Measurements from ENCODE around the gene TELO2.
A peak's percentile ranks its signal among the peaks of the same experiment; 100 is the strongest.

Gene TELO2

DNA sequence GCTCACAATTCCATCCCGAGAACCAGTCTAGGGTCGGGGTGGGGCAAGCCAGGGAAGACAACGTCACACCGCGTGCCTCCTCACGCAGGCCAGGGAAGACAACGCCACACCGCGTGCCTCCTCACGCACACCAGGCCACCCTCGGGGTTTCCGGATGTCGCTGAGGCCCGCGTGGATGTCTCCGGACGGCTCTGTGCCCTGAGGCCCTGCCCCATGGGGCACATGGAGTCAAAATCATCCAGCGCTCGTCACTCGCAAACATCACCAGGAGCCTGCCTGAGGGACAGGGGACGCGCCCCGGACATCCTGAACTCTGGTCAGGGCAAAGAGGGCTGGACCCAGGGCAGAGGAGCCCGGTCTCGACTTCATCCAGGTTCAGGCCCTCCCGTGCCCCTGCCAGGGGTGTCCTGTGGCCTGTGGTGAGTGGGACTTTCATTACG is 44.0 kb downstream of the TELO2 start:
- DNase-seq (ENCODE audit: low spot score): no peak

DNA sequence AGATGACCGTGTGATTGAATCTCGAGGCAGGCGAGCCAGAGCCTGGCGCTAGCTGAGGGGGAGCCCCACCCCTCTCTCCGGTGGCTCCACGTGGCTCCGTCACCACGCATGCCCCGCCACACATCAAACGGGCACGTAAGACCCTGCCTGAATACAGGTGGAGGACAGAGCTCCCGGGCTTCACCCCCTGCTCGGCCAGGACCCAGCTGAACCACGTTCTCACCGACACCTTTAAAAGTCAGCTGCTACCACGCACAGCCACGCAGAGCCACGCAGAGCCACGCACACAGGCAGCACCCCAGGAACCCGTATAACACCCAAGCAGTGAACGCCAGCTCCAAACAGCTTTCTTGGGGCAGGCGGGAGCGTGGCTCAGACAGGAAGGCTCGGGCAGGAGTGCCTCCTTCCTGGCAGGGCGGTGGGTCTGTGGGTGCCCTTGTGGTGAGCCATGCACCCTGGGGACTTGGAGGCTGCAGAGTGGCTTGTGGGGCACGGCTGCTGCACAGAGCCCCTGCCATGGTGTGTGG is 44.7 kb downstream of the TELO2 start:
- no peak for DNase-seq (ENCODE audit: low spot score)

DNA sequence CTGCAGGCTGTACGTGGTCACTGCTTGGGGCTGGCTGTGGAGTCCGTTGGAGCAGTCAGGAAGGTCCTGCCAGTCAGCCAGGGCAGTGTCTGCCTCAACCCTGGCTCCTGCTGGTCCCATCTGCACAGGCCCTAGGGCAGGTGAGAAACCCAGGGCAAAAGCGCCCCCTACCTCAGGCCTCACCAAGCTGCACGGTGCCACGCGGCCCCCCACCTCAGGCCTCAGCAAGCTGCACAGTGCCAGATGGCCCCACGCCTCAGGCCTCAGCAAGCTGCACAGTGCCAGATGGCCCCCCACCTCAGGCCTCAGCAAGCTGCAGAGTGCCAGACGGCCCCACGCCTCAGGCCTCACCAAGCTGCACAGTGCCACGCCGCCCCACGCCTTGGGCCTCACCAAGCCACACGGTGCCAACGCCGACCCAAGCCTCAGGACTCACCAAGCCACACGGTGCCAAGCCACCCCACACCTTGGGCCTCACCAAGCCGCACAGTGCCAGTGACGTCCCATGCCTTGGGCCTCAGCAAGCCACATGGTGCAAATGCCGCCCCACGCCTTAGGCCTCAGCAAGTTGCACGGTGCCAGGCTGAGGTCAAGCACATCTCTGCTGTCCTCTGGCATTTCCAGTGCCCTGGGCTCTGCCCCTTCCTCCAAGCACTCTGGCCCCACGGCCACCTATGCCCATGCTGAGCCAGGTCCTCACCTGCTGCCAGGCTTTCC is 45.8 kb downstream of the TELO2 start:
- no peak for DNase-seq (ENCODE audit: low spot score)

DNA sequence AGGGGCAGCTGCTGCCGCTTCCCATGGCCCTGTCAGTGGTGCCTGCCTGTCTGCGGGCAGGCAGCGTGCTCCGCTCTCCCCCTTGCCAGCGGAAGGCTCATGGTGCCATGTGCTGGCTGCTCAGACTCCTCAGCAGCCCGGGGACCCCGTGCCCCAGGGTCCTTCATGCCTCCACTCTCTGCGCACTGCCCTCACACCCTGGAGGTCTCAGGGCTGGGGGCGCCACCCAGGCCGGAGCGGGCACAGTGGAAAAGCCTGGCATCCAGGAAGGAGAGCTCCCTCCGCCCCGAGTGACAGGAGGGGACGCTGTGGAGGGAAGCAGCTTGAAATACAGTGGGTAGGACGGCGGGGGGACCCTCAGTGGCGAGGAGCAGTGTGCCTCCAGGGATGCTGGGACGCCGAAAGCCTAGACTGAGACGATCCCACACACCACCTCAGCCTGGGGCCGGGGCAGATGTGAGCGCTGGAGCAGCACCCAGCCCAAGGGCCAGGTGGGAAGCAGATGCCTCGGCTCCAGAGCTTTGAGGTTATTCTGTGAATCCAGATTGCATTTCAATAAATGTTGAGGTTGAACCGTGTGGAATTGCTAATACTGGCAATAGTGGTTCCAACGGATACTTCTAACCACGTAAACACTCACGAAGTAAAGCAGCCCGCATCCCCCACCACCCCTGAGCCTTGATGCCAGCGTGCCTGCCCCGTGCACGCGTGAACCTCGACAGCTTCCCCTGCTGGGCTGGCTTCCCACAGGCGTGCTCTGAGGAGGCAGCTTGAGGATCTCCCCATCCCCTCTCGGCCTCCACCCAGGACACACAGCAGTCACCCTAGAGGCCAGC is 46.8 kb downstream of the TELO2 start:
- no peak for DNase-seq (ENCODE audit: low spot score)

DNA sequence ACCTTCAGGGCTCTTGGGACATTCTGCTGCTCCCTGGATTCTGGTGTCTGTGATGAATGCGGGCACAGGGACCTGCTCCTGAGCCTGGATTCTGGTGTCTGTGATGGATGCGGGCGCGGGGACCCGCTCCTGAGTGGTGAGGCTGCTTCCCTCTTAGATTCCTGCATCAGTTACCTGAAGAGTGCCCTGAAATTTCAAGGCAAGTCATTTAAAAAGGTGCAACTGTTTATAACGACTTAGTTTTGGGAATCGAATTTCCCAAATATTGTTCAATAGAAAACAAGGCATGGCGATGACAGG is 47.3 kb downstream of the TELO2 start:
- no peak for DNase-seq (ENCODE audit: low spot score)

DNA sequence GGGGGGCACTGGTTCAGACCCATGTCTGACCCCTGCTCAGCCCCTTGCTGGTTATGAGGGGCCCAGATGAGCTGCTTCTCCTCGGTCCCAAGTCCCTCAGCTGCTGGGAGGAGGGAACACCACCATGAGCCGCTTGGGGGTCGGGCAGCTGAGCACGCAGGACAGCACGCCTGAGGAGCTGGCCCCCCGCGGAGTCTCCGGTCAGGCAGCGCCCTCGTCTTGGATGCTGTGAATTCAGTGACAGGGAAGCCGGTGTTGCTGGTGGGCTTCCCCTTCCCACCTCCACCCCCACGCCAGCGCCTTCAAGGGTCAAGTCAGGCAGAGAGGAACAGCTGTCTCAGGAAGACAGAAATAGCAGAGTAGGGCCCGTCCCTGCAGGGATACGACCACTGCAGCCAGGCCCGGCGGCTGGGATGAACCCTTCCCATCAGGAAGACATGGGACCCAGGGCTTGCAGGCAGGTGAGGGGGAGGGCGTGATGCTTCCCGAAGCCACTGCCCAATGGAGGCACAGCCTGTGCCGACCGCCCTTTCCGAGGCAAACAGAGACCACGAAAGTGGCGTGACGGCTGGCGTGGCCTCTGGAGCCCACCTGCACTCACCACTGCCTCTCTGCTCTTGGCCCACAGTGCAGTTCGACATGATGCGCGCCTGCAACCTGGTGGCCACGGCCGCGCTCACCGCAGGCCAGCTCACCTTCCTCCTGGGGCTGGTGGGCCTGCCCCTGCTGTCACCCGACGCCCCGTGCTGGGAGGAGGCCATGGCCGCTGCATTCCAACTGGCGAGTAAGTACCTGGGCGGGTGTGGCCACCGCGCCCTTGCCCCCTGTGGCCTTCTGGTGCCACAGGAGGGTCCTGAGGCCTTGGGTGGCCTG is 48.4 kb downstream of the TELO2 start:
- DNase-seq (ENCODE audit: low spot score): no peak

DNA sequence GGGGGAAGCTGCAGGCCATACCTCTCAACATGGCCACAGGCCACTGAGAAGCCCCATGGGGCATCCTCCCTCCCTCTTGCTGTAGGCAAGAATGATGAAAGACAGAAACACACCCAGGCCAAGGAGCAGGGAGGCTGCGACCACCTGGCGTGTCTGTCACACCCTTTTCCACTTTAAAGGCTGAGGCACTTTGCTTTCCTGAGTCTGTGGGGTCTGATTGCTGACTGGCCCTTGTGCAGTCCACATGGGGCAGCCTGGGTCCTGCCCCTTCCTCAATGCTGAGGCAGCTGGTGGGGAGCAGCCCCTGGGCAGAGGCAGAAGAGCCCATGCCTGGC is 49.0 kb downstream of the TELO2 start:
- DNase-seq (ENCODE audit: low spot score): no peak

GRCh38 chr16:1542533-1542932 is 49.4 kb downstream of the TELO2 start:
- DNase-seq (ENCODE audit: low spot score): no peak

GRCh38 chr16:1543085-1543896 is 50.1 kb downstream of the TELO2 start:
- DNase-seq (ENCODE audit: low spot score): peak; percentile 37

- DNase-seq (ENCODE audit: low spot score): no peak
Measured at GRCh38 chr16:1545044-1546040, 52.2 kb downstream of the TELO2 start.

GRCh38 chr16:1546430-1546829 is 53.3 kb downstream of the TELO2 start:
- DNase-seq (ENCODE audit: low spot score): no peak

- no peak for DNase-seq (ENCODE audit: low spot score)
Measured at GRCh38 chr16:1548233-1548632, 55.1 kb downstream of the TELO2 start.

DNA sequence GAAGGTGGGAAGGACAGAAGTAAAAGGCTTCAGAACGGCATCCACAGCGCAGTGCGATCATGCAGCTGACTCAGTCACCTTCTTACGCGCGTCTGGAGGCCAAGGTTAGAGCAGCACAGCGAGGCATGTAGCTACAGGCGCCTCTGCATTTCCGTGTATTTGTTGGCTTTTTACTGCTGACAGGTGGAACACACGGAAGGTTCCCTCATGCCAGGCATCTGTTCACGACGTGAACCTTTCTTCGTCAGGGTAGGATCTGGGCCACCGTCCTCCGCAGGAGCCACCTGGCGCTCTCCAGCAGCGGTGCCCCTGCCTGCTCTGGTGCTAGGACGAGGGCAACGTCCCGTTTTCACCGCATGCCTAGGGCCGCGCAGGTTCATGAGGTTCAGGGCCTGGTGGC is 55.6 kb downstream of the TELO2 start:
- DNase-seq (ENCODE audit: low spot score): no peak

DNA sequence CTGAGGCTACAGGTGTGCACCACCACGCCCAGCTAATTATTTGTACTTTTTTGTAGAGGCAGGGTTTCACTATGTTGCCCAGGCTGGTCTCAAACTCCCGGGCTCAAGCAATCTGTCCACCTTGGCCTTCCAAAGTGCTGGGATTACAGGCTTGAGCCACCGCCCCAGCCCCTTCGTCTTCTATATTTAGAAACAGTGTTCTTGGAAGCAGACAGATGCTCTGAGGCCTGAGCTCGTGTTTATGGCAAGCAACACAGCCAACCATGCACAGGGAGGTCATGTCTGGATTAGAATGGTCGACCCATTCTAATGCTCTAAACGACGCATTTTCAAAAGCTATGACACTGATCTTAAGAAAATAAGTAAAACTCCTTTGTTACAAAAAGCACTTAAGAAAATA is 56.9 kb downstream of the TELO2 start:
- DNase-seq (ENCODE audit: low spot score): no peak

DNA sequence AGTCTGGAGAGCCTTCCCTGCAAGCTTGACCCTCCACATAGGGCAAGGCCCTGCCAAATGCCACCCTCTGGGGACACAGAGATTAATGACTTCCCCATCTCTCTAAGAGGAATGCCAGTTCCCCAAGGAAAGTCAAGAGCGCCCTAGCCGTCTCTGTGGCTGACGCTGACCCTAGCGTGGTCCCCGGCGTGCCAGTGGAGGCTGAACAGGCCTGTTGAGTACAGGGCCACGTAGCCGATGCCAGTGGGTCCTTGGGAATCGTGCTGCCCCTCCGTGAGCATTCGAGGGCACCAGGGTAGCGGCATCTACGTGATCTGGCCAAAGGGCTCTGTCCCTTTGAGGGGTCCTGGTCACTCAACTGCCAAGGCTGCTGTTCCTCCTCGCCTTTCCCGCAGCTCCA is 57.5 kb downstream of the TELO2 start:
- no peak for DNase-seq (ENCODE audit: low spot score)

- DNase-seq (ENCODE audit: low spot score): no peak
Measured at GRCh38 chr16:1551166-1551565, 58.0 kb downstream of the TELO2 start.

- no peak for DNase-seq (ENCODE audit: low spot score)
Measured at GRCh38 chr16:1552129-1552528, 59.0 kb downstream of the TELO2 start.

DNA sequence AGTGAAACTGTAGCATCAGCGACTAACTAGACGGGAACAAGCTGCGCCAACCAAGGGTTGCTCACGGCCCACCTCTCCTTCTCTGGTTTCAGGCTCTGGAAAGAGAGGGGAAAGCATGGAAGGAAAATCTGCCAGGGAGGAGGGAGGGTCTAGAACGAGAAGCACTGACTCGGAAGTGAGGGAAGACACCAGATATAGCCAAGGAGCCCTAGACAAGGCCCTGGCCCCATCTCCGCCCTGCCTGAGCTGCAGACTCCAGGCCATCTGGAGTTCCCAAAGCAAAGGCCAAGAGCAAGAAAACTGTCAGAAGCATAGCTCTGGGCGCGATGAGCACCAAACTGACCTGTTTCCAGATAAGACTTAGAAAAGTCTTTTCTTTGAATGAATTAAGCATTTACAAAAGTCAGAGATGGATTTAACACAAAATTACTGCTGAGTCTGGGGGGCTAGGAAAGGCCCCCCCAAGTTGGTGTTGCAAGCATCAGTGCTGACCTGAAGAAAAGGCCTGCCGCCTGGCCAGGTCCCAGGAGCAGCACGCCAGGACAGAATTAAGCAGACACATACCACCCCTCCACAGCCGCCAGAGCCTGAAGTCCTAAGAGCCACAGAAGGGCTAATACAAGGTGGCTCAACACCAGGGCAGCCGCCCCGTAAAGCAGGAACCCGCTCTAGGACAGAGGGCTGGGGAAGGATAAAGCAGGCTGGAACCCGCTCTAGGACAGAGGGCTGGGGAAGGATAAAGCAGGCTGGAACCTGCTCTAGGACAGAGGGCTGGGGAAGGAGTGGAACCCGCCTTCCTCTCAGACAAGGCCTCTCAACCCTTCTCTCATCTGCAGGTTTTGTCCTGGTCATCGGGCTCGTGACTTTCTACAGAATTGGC is 61.0 kb downstream of the TELO2 start:
- DNase-seq (ENCODE audit: low spot score): no peak

DNA sequence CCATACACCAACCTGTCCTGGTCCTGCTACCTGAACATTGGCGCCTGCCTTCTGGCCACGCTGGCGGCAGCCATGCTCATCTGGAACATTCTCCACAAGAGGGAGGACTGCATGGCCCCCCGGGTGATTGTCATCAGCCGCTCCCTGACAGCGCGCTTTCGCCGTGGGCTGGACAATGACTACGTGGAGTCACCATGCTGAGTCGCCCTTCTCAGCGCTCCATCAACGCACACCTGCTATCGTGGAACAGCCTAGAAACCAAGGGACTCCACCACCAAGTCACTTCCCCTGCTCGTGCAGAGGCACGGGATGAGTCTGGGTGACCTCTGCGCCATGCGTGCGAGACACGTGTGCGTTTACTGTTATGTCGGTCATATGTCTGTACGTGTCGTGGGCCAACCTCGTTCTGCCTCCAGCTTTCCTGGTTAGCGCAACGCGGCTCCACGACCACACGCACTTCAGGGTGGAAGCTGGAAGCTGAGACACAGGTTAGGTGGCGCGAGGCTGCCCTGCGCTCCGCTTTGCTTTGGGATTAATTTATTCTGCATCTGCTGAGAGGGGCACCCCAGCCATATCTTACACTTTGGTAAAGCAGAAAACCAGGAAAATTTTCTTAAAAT is 61.8 kb downstream of the TELO2 start:
- no peak for DNase-seq (ENCODE audit: low spot score)

Data from globus pallidus (tissue), 1 donor.